Astrocyte (in vitro differentiated cells and primary cell): ENCODE results near the gene PACS2. TPM values are rescaled to one million over a fixed set of nuclear protein-coding genes. Genes with fewer than 3 reads are reported as not detected.
"Not testable (repeated sequence)": the region's sequence is repeated elsewhere in the genome, so short reads cannot be mapped to it uniquely, and the experiment has no call there.

Experiments used
- DNase-seq: peaks from one replicate; pipeline ENCODE4 v3.0.0-alpha.2; 2010; ENCODE audit warnings: low read depth
- FAIRE-seq: peaks from 2 replicates; lab custom pipeline; 2011; peaks lifted over from hg19 to GRCh38; lab: Jason Lieb, UNC
- H2AFZ ChIP-seq: 2 replicates; pipeline ENCODE4 v1.6.0; 2012; ENCODE audit warnings: low read depth, low read length, inconsistent platforms
- H3K27ac ChIP-seq: 2 replicates; pipeline ENCODE4 v1.5.1; 2011; ENCODE audit warnings: low read depth, low read length, inconsistent platforms
- H3K27me3 ChIP-seq: 2 replicates; pipeline ENCODE4 v1.6.0; 2011; ENCODE audit warnings: low read length, inconsistent platforms; ENCODE audit not compliant: insufficient read depth
- H3K36me3 ChIP-seq: 2 replicates; pipeline ENCODE4 v1.5.1; 2011; ENCODE audit warnings: low read length, inconsistent platforms; ENCODE audit not compliant: insufficient read depth
- H3K4me1 ChIP-seq: 2 replicates; pipeline ENCODE4 v1.5.1; 2011; ENCODE audit warnings: low read length, inconsistent platforms; ENCODE audit not compliant: insufficient read depth
- H3K4me2 ChIP-seq: 2 replicates; pipeline ENCODE4 v1.6.0; 2012; ENCODE audit warnings: low read length, inconsistent platforms
- H3K4me3 ChIP-seq: 2 replicates; pipeline ENCODE4 v1.5.1; 2011; ENCODE audit warnings: low read depth, mild to moderate bottlenecking, low read length, inconsistent platforms; ENCODE audit not compliant: insufficient read depth
- H3K79me2 ChIP-seq: 2 replicates; pipeline ENCODE4 v1.6.0; 2012; ENCODE audit warnings: mild to moderate bottlenecking, low read length, inconsistent platforms; ENCODE audit not compliant: insufficient read depth
- H3K9ac ChIP-seq: 2 replicates; pipeline ENCODE4 v1.6.0; 2012; ENCODE audit warnings: mild to moderate bottlenecking, low read length, inconsistent platforms
- H3K9me3 ChIP-seq: 2 replicates; pipeline ENCODE4 v1.5.1; 2012; ENCODE audit warnings: low read depth, mild to moderate bottlenecking, low read length, inconsistent platforms; ENCODE audit not compliant: insufficient read depth
- H4K20me1 ChIP-seq: 2 replicates; pipeline ENCODE4 v1.6.0; 2012; ENCODE audit warnings: low read length, inconsistent platforms; ENCODE audit not compliant: insufficient read depth
- H3K27ac Mint-ChIP-seq: one replicate; pipeline ENCODE4 v1.8.0; 2021; ENCODE audit warnings: mild to moderate bottlenecking, mixed read lengths; ENCODE audit not compliant: unreplicated experiment
- H3K27me3 Mint-ChIP-seq: one replicate; pipeline ENCODE4 v1.8.0; 2021; ENCODE audit warnings: low read depth, mixed read lengths; ENCODE audit not compliant: unreplicated experiment
- H3K36me3 Mint-ChIP-seq: one replicate; pipeline ENCODE4 v1.8.0; 2021; ENCODE audit warnings: low read depth, mixed read lengths; ENCODE audit not compliant: unreplicated experiment
- H3K4me1 Mint-ChIP-seq: one replicate; pipeline ENCODE4 v1.8.0; 2021; ENCODE audit warnings: low read depth, mixed read lengths; ENCODE audit not compliant: unreplicated experiment
- H3K4me3 Mint-ChIP-seq: one replicate; pipeline ENCODE4 v1.8.0; 2021; ENCODE audit warnings: mild to moderate bottlenecking, moderate library complexity, mixed read lengths; ENCODE audit not compliant: unreplicated experiment
- H3K9me3 Mint-ChIP-seq: one replicate; pipeline ENCODE4 v1.8.0; 2021; ENCODE audit warnings: mild to moderate bottlenecking, mixed read lengths; ENCODE audit not compliant: unreplicated experiment
- CTCF ChIP-seq: IDR thresholded peaks from 2 replicates; pipeline ENCODE4 v1.5.1; 2011; ENCODE audit warnings: low read depth, mild to moderate bottlenecking, inconsistent platforms, low read length, moderate library complexity; ENCODE audit not compliant: insufficient read depth
- EZH2 ChIP-seq: IDR thresholded peaks from 2 replicates; pipeline ENCODE4 v1.6.1; 2012; ENCODE audit warnings: mild to moderate bottlenecking, low read length, inconsistent platforms; ENCODE audit not compliant: insufficient read depth
- total RNA-seq: library from RNA; stranded (reverse); gene quantifications from 2 replicates; pipeline ENCODE4 v1.2.1, GENCODE V29; 2021

PACS2 gene
- total RNA-seq, 1 donor from 2014 or later = 51.0 TPM

- Mint-ChIP-seq H3K36me3 (peaks cover 1% of the 10 kb centered on the region), H3K27ac (peak within 1 kb of the TSS; percentile 66), H3K27me3 (no peaks in the 10 kb centered on the region), H3K4me1 (peaks cover 4% of the 10 kb centered on the region), H3K4me3 (peak within 1 kb of the TSS; percentile 89), H3K9me3 (no peaks in the 10 kb centered on the region)
- peak within 1 kb of the TSS; percentile 93 for H3K4me2 ChIP-seq
- H3K4me3 ChIP-seq = peak within 1 kb of the TSS; percentile 84
- no peaks in the 10 kb centered on the region for H3K9me3 ChIP-seq
- peaks cover 4% of the 10 kb centered on the region for H3K4me1 ChIP-seq
- DNase-seq = peak; percentile 76
- H3K79me2 ChIP-seq = peaks cover 39% of the 10 kb centered on the region
- no peaks in the 10 kb centered on the region for H3K27me3 ChIP-seq
- FAIRE-seq = no peak
- no peaks in the 10 kb centered on the region for H3K36me3 ChIP-seq
- TF ChIP-seq CTCF (no peak), EZH2 (no peak)
- peak within 1 kb of the TSS; percentile 99 for H2AFZ ChIP-seq
- H3K9ac ChIP-seq = peak within 1 kb of the TSS; percentile 93
- H4K20me1 ChIP-seq = peaks cover 32% of the 10 kb centered on the region
- peak within 1 kb of the TSS; percentile 85 for H3K27ac ChIP-seq
These were observed 13.9 kb upstream of the PACS2 start, which contains the start of gene BRF1 for GRCh38 chr14:105300542-105301102. Gene BRF1 (minus strand): TSS chr14:105301001. CDS start chr14:105300629, 372 bp downstream.

GRCh38 chr14:105301103-105301914 lies 13.2 kb upstream of the PACS2 start:
- no peaks in the 10 kb centered on the region for H3K27me3 ChIP-seq
- no peaks in the 10 kb centered on the region for H3K27me3 Mint-ChIP-seq
- no peaks in the 10 kb centered on the region for H3K36me3 ChIP-seq
- DNase-seq (peak; percentile 77), FAIRE-seq (no peak)
- peak overlapping the region; percentile 93 for H3K9ac ChIP-seq
- peaks cover 1% of the 10 kb centered on the region for H3K36me3 Mint-ChIP-seq
- H3K79me2 ChIP-seq = peaks cover 38% of the 10 kb centered on the region
- peaks cover 31% of the 10 kb centered on the region for H4K20me1 ChIP-seq
- peak overlapping the region; percentile 66 for H3K27ac Mint-ChIP-seq
- peak overlapping the region; percentile 85 for H3K27ac ChIP-seq
- peak overlapping the region; percentile 93 for H3K4me2 ChIP-seq
- H3K4me3 Mint-ChIP-seq = peak overlapping the region; percentile 89
- H3K4me3 ChIP-seq = peak overlapping the region; percentile 84
- no peaks in the 10 kb centered on the region for H3K9me3 Mint-ChIP-seq
- H3K4me1 ChIP-seq = peaks cover 4% of the 10 kb centered on the region
- H3K4me1 Mint-ChIP-seq = peaks cover 4% of the 10 kb centered on the region
- H3K9me3 ChIP-seq = no peaks in the 10 kb centered on the region
- peak overlapping the region; percentile 99 for H2AFZ ChIP-seq
- TF ChIP-seq CTCF (no peak), EZH2 (no peak)

GRCh38 chr14:105301915-105302249 lies 12.7 kb upstream of the PACS2 start:
- not testable (repeated sequence) for H3K4me1 Mint-ChIP-seq, H3K9me3 ChIP-seq, H3K4me1 ChIP-seq, H3K27me3 ChIP-seq, H3K9me3 Mint-ChIP-seq, H3K36me3 Mint-ChIP-seq, H3K27ac ChIP-seq, DNase-seq, H3K36me3 ChIP-seq, H3K27me3 Mint-ChIP-seq, H3K27ac Mint-ChIP-seq, H3K9ac ChIP-seq, FAIRE-seq
- peak overlapping the region; percentile 89 for H3K4me3 Mint-ChIP-seq
- H4K20me1 ChIP-seq = peaks cover 25% of the 10 kb centered on the region
- H2AFZ ChIP-seq = peak overlapping the region; percentile 75
- H3K4me2 ChIP-seq = peak overlapping the region; percentile 93
- peaks cover 33% of the 10 kb centered on the region for H3K79me2 ChIP-seq
- peak overlapping the region; percentile 84 for H3K4me3 ChIP-seq
